IMR-90 (cell line): ENCODE measurements around the gene SOWAHB. TPM values are rescaled to one million over a fixed set of nuclear protein-coding genes. Genes with fewer than 3 reads are reported as not detected.

Experiments used
- ATAC-seq: fragments of 200-7000 bp; cut with Tn5 transposase; 2 replicates; pipeline ENCODE4 v1.9.1; 2020; ENCODE audit warnings: low read depth, mild to moderate bottlenecking, moderate library complexity
- BruUV-seq: library from RNA; stranded (reverse); fragments of 400-500 nt; replicated peaks from 2 replicates; lab custom pipeline; 2021; lab: Mats Ljungman, UMichigan
- CTCF ChIA-PET: fragments of 300-600 bp; formaldehyde crosslinking; extraction: SDS; loops from one replicate; lab custom pipeline; 2021; ENCODE audit warnings: antibody characterized with exemption; lab: Yijun Ruan, JAX
- POLR2A ChIA-PET: fragments of 300-600 bp; sonication (Branson Sonifier 250); formaldehyde crosslinking; loops from one replicate; lab custom pipeline; 2022; ENCODE audit warnings: antibody characterized with exemption; ENCODE audit not compliant: unreplicated experiment; lab: Charles Lee
- DNase-seq: peaks from one replicate; pipeline ENCODE4 v3.0.0; 2013
- H2AFZ ChIP-seq: replicated peaks from 2 replicates; pipeline ENCODE3; 2013; ENCODE audit warnings: low read length, mild to moderate bottlenecking; ENCODE audit not compliant: poor library complexity
- H2AK5ac ChIP-seq: 2 replicates; pipeline ENCODE4 v1.6.1; 2013; ENCODE audit warnings: low read depth, low read length, inconsistent platforms
- H2AK9ac ChIP-seq: replicated peaks from 2 replicates; pipeline ENCODE3; 2013; ENCODE audit warnings: mild to moderate bottlenecking, low read depth, low read length, moderate library complexity; ENCODE audit not compliant: poor library complexity
- H2BK120ac ChIP-seq: 2 replicates; pipeline ENCODE4 v1.6.1; 2013; ENCODE audit warnings: low read depth, low read length, inconsistent platforms
- H2BK15ac ChIP-seq: 3 replicates; pipeline ENCODE4 v1.6.1; 2013; ENCODE audit warnings: low read depth, low read length, inconsistent platforms
- H2BK20ac ChIP-seq: 2 replicates; pipeline ENCODE4 v1.6.1; 2013; ENCODE audit warnings: low read depth, mild to moderate bottlenecking, inconsistent platforms, low read length, moderate library complexity
- H2BK5ac ChIP-seq: 2 replicates; pipeline ENCODE4 v1.6.1; 2013; ENCODE audit warnings: mild to moderate bottlenecking, low read depth, low read length, inconsistent platforms; ENCODE audit not compliant: poor library complexity, severe bottlenecking
- H3K14ac ChIP-seq: replicated peaks from 2 replicates; pipeline ENCODE4 v1.6.1; 2013; ENCODE audit warnings: low read depth, low read length, inconsistent platforms
- H3K18ac ChIP-seq: 2 replicates; pipeline ENCODE4 v1.6.1; 2013; ENCODE audit warnings: low read depth, low read length, control low read depth
- H3K23ac ChIP-seq: 2 replicates; pipeline ENCODE4 v1.6.1; 2013; ENCODE audit warnings: low read depth, low read length, inconsistent platforms
- H3K27ac ChIP-seq: 2 replicates; pipeline ENCODE4 v1.5.1; 2013; ENCODE audit warnings: mild to moderate bottlenecking, control low read depth, low read length; ENCODE audit not compliant: insufficient read depth
- H3K27me3 ChIP-seq: 2 replicates; pipeline ENCODE4 v1.6.1; 2013; ENCODE audit warnings: low read length; ENCODE audit not compliant: control insufficient read depth, insufficient read depth
- H3K36me3 ChIP-seq: 2 replicates; pipeline ENCODE4 v1.6.1; 2013; ENCODE audit warnings: low read length, mixed read lengths; ENCODE audit not compliant: control insufficient read depth, insufficient read depth
- H3K4ac ChIP-seq: 2 replicates; pipeline ENCODE4 v1.6.1; 2013; ENCODE audit warnings: low read depth, low read length, inconsistent platforms
- H3K4me1 ChIP-seq: 2 replicates; pipeline ENCODE4 v1.6.1; 2013; ENCODE audit warnings: low read length, mixed read lengths; ENCODE audit not compliant: control insufficient read depth, insufficient read depth
- H3K4me2 ChIP-seq: 2 replicates; pipeline ENCODE4 v1.6.1; 2013; ENCODE audit warnings: low read depth, mild to moderate bottlenecking, control low read depth, low read length, moderate library complexity
- H3K4me3 ChIP-seq: 2 replicates; pipeline ENCODE4 v1.5.1; 2013; ENCODE audit warnings: low read depth, mild to moderate bottlenecking, control low read depth, low read length, moderate library complexity; ENCODE audit not compliant: insufficient read depth
- H3K56ac ChIP-seq: 2 replicates; pipeline ENCODE4 v1.6.1; 2013; ENCODE audit warnings: low read length, inconsistent platforms; ENCODE audit not compliant: insufficient read depth; ENCODE audit errors: extremely low read depth
- H3K79me1 ChIP-seq, 2 experiments: 2 replicates each; pipeline ENCODE4 v1.6.1; 2013; ENCODE audit warnings: low read length in 2 of 2, inconsistent platforms in 1 of 2, low read depth in 1 of 2
- H3K9ac ChIP-seq: 2 replicates; pipeline ENCODE4 v1.6.1; 2013; ENCODE audit warnings: low read depth, low read length, control low read depth
- H3K9me1 ChIP-seq: 2 replicates; pipeline ENCODE4 v1.6.1; 2013; ENCODE audit warnings: low read length, inconsistent platforms; ENCODE audit not compliant: insufficient read depth
- H3K9me3 ChIP-seq: 2 replicates; pipeline ENCODE4 v1.6.1; 2013; ENCODE audit warnings: low read length; ENCODE audit not compliant: control insufficient read depth, insufficient read depth
- H4K20me1 ChIP-seq: 2 replicates; pipeline ENCODE4 v1.6.1; 2013; ENCODE audit warnings: low read length, inconsistent platforms; ENCODE audit not compliant: insufficient read depth
- H4K5ac ChIP-seq: 2 replicates; pipeline ENCODE4 v1.6.1; 2013; ENCODE audit warnings: mild to moderate bottlenecking, low read depth, low read length, control low read depth
- H4K8ac ChIP-seq, 2 experiments: 2 replicates each; pipeline ENCODE4 v1.6.1; 2013; ENCODE audit warnings: low read depth in 2 of 2, low read length in 2 of 2, control low read depth in 1 of 2, inconsistent platforms in 1 of 2
- H4K91ac ChIP-seq: 2 replicates; pipeline ENCODE4 v1.6.1; 2013; ENCODE audit warnings: low read depth, low read length, inconsistent platforms; ENCODE audit not compliant: insufficient read depth
- MAFK ChIP-seq: IDR thresholded peaks from 2 replicates; pipeline ENCODE4 v1.6.1; 2012; ENCODE audit warnings: low read depth, low read length, improper control_type of control experiment
- MXI1 ChIP-seq: IDR thresholded peaks from 2 replicates; pipeline ENCODE4 v1.6.1; 2012; ENCODE audit warnings: low read depth, mild to moderate bottlenecking, low read length, moderate library complexity, borderline replicate concordance
- NFE2L2 ChIP-seq: fragments of 150-350 bp; IDR thresholded peaks from 2 replicates; pipeline ENCODE4 v1.6.1; 2016; ENCODE audit warnings: low read depth, mild to moderate bottlenecking, low read length
- POLR2A ChIP-seq: IDR thresholded peaks from 2 replicates; pipeline ENCODE4 v1.6.1; 2012; ENCODE audit warnings: mild to moderate bottlenecking, low read depth, low read length
- SMC3 ChIP-seq: fragments of 150-350 bp; IDR thresholded peaks from 2 replicates; pipeline ENCODE4 v1.6.1; 2016; ENCODE audit warnings: low read depth, mild to moderate bottlenecking, antibody characterized with exemption, low read length, moderate library complexity
- WGBS, 2 experiments: methylation state at CpG; one replicate each; pipeline versions ENCODE4 v1.1.5 to v1.1.7; 2013; ENCODE audit warnings: missing lambda C conversion rate in 2 of 2; ENCODE audit not compliant: insufficient read length in 1 of 2; ENCODE audit errors: extremely low coverage in 2 of 2; 5-methylcytosine and 5-hydroxymethylcytosine counted together
- dilution Hi-C: fragments of 300-500 bp; cut with HindIII; formaldehyde crosslinking; loops from one replicate; pipeline ENCODE4 v1.14.3; 2018; ENCODE audit warnings: low sequenced_read_pairs; ENCODE audit not compliant: unreplicated experiment
- in situ Hi-C: fragments of 300-500 bp; cut with MboI; formaldehyde crosslinking; loops from 3 replicates; pipeline ENCODE4 v1.14.3; 2019; ENCODE audit warnings: low sequenced_read_pairs, inconsistent platforms, mixed read lengths
- intact Hi-C: fragments of 100-400 bp; cut with micrococcal nuclease; formaldehyde crosslinking; loops from 2 replicates; pipeline ENCODE4 v1.10.0; 2022
- polyA plus RNA-seq, 3 experiments: library from polyadenylated mRNA; depleted of rRNA; stranded (reverse); fragments of >200 nt; gene quantifications; 2 replicates each; pipeline ENCODE4 v1.2.3, GENCODE V29; 2012; ENCODE audit warnings: low replicate concordance in 1 of 3
- total RNA-seq: library from RNA; depleted of rRNA; stranded (reverse); fragments of >200 nt; gene quantifications from 2 replicates; pipeline ENCODE4 v1.2.3, GENCODE V29; 2012
- TF ChIP-seq, protein P1 (sequence below): fragments of 150-350 bp; IDR thresholded peaks from 2 replicates; pipeline ENCODE4 v1.6.1; 2017; ENCODE audit warnings: mild to moderate bottlenecking, antibody characterized with exemption, low read length, low read depth

The SOWAHB gene
- total and polyA plus RNA-seq, 2 of the 4 experiments (the other 2 are of a cell fraction) = not detected

DNA sequence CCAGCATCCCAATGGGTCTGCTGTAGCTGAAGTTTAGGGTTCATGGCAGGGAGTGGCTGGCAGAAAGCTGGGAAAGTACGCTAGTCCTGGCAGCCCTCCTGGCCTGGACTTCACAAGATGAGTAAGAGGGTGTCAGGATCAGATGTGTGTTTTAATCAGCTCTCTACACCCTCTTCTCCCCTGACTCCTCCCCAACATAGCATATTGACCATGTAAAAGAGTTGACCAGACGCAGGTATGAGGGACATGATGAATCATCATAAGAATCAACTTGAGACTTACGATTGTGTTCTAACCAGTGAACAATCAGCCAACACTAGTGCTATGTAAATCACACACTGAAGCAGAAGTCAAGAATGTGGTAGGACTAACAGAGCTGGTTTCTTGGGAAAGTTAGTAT lies 5.3 kb downstream of the SOWAHB start:
- no peak overlapping the region for H3K27ac ChIP-seq
- ATAC-seq (no peak), DNase-seq (peak; percentile 15)
- no peak overlapping the region for H2AK5ac ChIP-seq
- no peak overlapping the region for H3K18ac ChIP-seq
- H3K79me1 ChIP-seq = no peaks in the 10 kb centered on the region
- H4K91ac ChIP-seq = no peak overlapping the region
- in situ Hi-C loops (no loop called here), intact Hi-C loops (no loop called here), dilution Hi-C loops (no loop called here)
- no peak overlapping the region for H2BK120ac ChIP-seq
- H2BK15ac ChIP-seq = no peak overlapping the region
- H3K14ac ChIP-seq = no peak overlapping the region
- no peak overlapping the region for H3K4me2 ChIP-seq
- H4K5ac ChIP-seq = no peak overlapping the region
- H2BK5ac ChIP-seq = no peak overlapping the region
- no peak overlapping the region for H3K9ac ChIP-seq
- ChIA-PET CTCF (no interaction called here), POLR2A (interaction anchor here (1.1 kb wide), 1 partner anchor 36 kb away, joined by 3 read pairs; no protein-coding TSS in a partner anchor)
- BruUV-seq = no TSS peak
- peaks cover 2% of the 10 kb centered on the region; the same call in 1 of the 2 replicates for H3K4me1 ChIP-seq
- no peaks in the 10 kb centered on the region for H3K36me3 ChIP-seq
- no peaks in the 10 kb centered on the region for H3K9me1 ChIP-seq
- no CpG with 5 or more reads among the region's 3 CpGs for WGBS, 2 experiments
- peaks cover 27% of the 10 kb centered on the region for H3K27me3 ChIP-seq
- H3K4ac ChIP-seq = no peak overlapping the region
- no peak for TF ChIP-seq POLR2A
- no peak for TF ChIP-seq NFE2L2
- no peak for TF ChIP-seq MXI1
- TF ChIP-seq, protein P1, sequence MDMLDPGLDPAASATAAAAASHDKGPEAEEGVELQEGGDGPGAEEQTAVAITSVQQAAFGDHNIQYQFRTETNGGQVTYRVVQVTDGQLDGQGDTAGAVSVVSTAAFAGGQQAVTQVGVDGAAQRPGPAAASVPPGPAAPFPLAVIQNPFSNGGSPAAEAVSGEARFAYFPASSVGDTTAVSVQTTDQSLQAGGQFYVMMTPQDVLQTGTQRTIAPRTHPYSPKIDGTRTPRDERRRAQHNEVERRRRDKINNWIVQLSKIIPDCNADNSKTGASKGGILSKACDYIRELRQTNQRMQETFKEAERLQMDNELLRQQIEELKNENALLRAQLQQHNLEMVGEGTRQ = no peak
- no peak for TF ChIP-seq MAFK
- TF ChIP-seq SMC3 = no peak
- no peak overlapping the region for H4K8ac ChIP-seq
- H3K4me3 ChIP-seq = no peak overlapping the region
- peak overlapping the region; percentile 40; the same call in 1 of the 2 replicates for H2BK20ac ChIP-seq
- peak overlapping the region; percentile 34 for H2AFZ ChIP-seq
- no peak overlapping the region for H3K56ac ChIP-seq
- H4K20me1 ChIP-seq = no peaks in the 10 kb centered on the region
- H3K23ac ChIP-seq = no peak overlapping the region
- H3K9me3 ChIP-seq = no peaks in the 10 kb centered on the region; the same call in 1 of the 2 replicates
- H2AK9ac ChIP-seq = no peak overlapping the region
